Mesenchymal stem cell (in vitro differentiated cells and primary cell): Measurements from ENCODE around the gene RCAN2.

ENCODE experiments used
- DNase-seq: peaks from one replicate; pipeline ENCODE4 v3.0.0-alpha.2; 2013
- H2AFZ ChIP-seq: one replicate; pipeline ENCODE4 v1.6.1; 2013; ENCODE audit warnings: low read depth, mild to moderate bottlenecking, control low read depth, inconsistent platforms, low read length, moderate library complexity
- H2AK5ac ChIP-seq: 2 replicates; pipeline ENCODE4 v1.6.1; 2013; ENCODE audit warnings: low read length, moderate library complexity, mild to moderate bottlenecking, inconsistent platforms; ENCODE audit not compliant: severe bottlenecking
- H2BK120ac ChIP-seq: one replicate; pipeline ENCODE4 v1.6.1; 2013; ENCODE audit warnings: low read depth, mild to moderate bottlenecking, inconsistent platforms, low read length, moderate library complexity
- H2BK12ac ChIP-seq, 2 experiments: one replicate each; pipeline ENCODE4 v1.6.1; 2013; ENCODE audit warnings: inconsistent platforms in 2 of 2, low read length in 2 of 2, mild to moderate bottlenecking in 2 of 2, moderate library complexity in 2 of 2, control low read depth in 1 of 2
- H2BK15ac ChIP-seq: one replicate; pipeline ENCODE4 v1.6.1; 2013; ENCODE audit warnings: mild to moderate bottlenecking, low read depth, inconsistent platforms; ENCODE audit not compliant: poor library complexity, severe bottlenecking
- H2BK5ac ChIP-seq: 2 replicates; pipeline ENCODE4 v1.6.1; 2013; ENCODE audit warnings: low read depth, mild to moderate bottlenecking, low read length, control low read depth, inconsistent platforms; ENCODE audit not compliant: poor library complexity, severe bottlenecking
- H3K14ac ChIP-seq, 2 experiments: one replicate each; pipeline ENCODE4 v1.6.1; 2013; ENCODE audit warnings: inconsistent platforms in 2 of 2, low read length in 2 of 2, control low read depth in 1 of 2, mild to moderate bottlenecking in 1 of 2, moderate library complexity in 1 of 2
- H3K18ac ChIP-seq, 2 experiments: one replicate each; pipeline ENCODE4 v1.6.1; 2013; ENCODE audit warnings: inconsistent platforms in 2 of 2, low read length in 2 of 2, control low read depth in 1 of 2, low read depth in 1 of 2, mild to moderate bottlenecking in 1 of 2
- H3K23ac ChIP-seq, 2 experiments: one replicate each; pipeline ENCODE4 v1.6.1; 2013; ENCODE audit warnings: inconsistent platforms in 2 of 2, low read length in 2 of 2, mild to moderate bottlenecking in 2 of 2, moderate library complexity in 2 of 2, control low read depth in 1 of 2
- H3K27ac ChIP-seq: 2 replicates; pipeline ENCODE4 v1.5.1; 2013; ENCODE audit warnings: mild to moderate bottlenecking, moderate library complexity, low read length, control low read depth, inconsistent platforms; ENCODE audit not compliant: poor library complexity, severe bottlenecking
- H3K27me3 ChIP-seq, 2 experiments: 2 replicates each; pipeline versions ENCODE4 v1.6.1 to v1.7.0; 2013; ENCODE audit warnings: low read length in 2 of 2, mild to moderate bottlenecking in 2 of 2, moderate library complexity in 2 of 2, control low read depth in 1 of 2, inconsistent platforms in 1 of 2; ENCODE audit not compliant: control insufficient read depth in 1 of 2, insufficient read depth in 1 of 2
- H3K36me3 ChIP-seq, 2 experiments: 2 replicates each; pipeline versions ENCODE4 v1.6.1 to v1.7.0; 2013; ENCODE audit warnings: low read length in 2 of 2, control low read depth in 1 of 2, inconsistent platforms in 1 of 2, low read depth in 1 of 2, mild to moderate bottlenecking in 1 of 2; ENCODE audit not compliant: insufficient read depth in 2 of 2, control insufficient read depth in 1 of 2
- H3K4ac ChIP-seq, 2 experiments: one replicate each; pipeline ENCODE4 v1.6.1; 2013; ENCODE audit warnings: inconsistent platforms in 2 of 2, low read length in 2 of 2, mild to moderate bottlenecking in 2 of 2, moderate library complexity in 2 of 2, control low read depth in 1 of 2, low read depth in 1 of 2
- H3K4me1 ChIP-seq: 2 replicates; pipeline ENCODE4 v1.6.1; 2013; ENCODE audit warnings: low read depth, low read length, control low read depth; ENCODE audit not compliant: control insufficient read depth, insufficient read depth
- H3K4me2 ChIP-seq: 2 replicates; pipeline ENCODE4 v1.6.1; 2013; ENCODE audit warnings: low read length, mild to moderate bottlenecking, inconsistent platforms; ENCODE audit not compliant: poor library complexity, severe bottlenecking
- H3K4me3 ChIP-seq, 2 experiments: 2 replicates each; pipeline versions ENCODE4 v1.5.1 to v1.7.0; 2013; ENCODE audit warnings: low read length in 2 of 2, mild to moderate bottlenecking in 2 of 2, control low read depth in 1 of 2, low read depth in 1 of 2; ENCODE audit not compliant: insufficient read depth in 1 of 2
- H3K79me1 ChIP-seq: replicated peaks from 2 replicates; pipeline ENCODE4 v1.6.1; 2013; ENCODE audit warnings: mild to moderate bottlenecking, control low read depth, low read length, inconsistent platforms; ENCODE audit not compliant: poor library complexity, severe bottlenecking
- H3K9ac ChIP-seq: 2 replicates; pipeline ENCODE4 v1.7.0; 2013; ENCODE audit warnings: mild to moderate bottlenecking, low read length, moderate library complexity
- H3K9me3 ChIP-seq: 2 replicates; pipeline ENCODE4 v1.7.0; 2013; ENCODE audit warnings: mild to moderate bottlenecking, low read length; ENCODE audit not compliant: control insufficient read depth
- H4K8ac ChIP-seq: one replicate; pipeline ENCODE4 v1.6.1; 2013; ENCODE audit warnings: inconsistent platforms, mild to moderate bottlenecking, low read length, moderate library complexity
- H4K91ac ChIP-seq: one replicate; pipeline ENCODE4 v1.6.1; 2013; ENCODE audit warnings: mild to moderate bottlenecking, low read length, inconsistent platforms
- WGBS: methylation state at CpG from one replicate; pipeline ENCODE4 v1.1.7; 2013; ENCODE audit warnings: mixed read lengths; 5-methylcytosine and 5-hydroxymethylcytosine counted together

The RCAN2 gene

GRCh38 chr6:46440641-46441040, 50.6 kb downstream of the RCAN2 start:
- Histone ChIP-seq H3K4me1 (no peaks in the 10 kb centered on the region), H3K27me3 (no peaks in the 10 kb centered on the region), H3K36me3 (peaks cover 0 to 5% of the 10 kb centered on the region in 2 experiments), H4K91ac (no peak overlapping the region), H3K9ac (no peak overlapping the region), H3K79me1 (peaks cover 2% of the 10 kb centered on the region), H2AK5ac (no peak overlapping the region), H2BK120ac (no peak overlapping the region), H4K8ac (no peak overlapping the region), H2BK15ac (no peak overlapping the region), H3K9me3 (peaks cover 8% of the 10 kb centered on the region), H3K4me3 (no peak overlapping the region), H3K27ac (no peak overlapping the region), H2AFZ (no peak overlapping the region), H2BK5ac (no peak overlapping the region), H3K18ac (no peak overlapping the region), H3K4ac (no peak overlapping the region), H3K14ac (no peak overlapping the region), H3K4me2 (no peak overlapping the region), H3K23ac (no peak overlapping the region), H2BK12ac (no peak overlapping the region)
- DNase-seq, result no peak
- WGBS, result no CpG with 5 or more reads among the region's 1 CpG

GRCh38 chr6:46440141-46440540, 51.1 kb downstream of the RCAN2 start:
- H2AFZ ChIP-seq, result no peak overlapping the region
- peaks cover 0 to 4% of the 10 kb centered on the region in 2 experiments for H3K36me3 ChIP-seq
- no peak overlapping the region for H3K4ac ChIP-seq
- no peaks in the 10 kb centered on the region for H3K4me1 ChIP-seq
- H2BK5ac ChIP-seq, result no peak overlapping the region
- H3K27ac ChIP-seq, result no peak overlapping the region
- no peak overlapping the region for H2BK120ac ChIP-seq
- no peak overlapping the region for H3K4me3 ChIP-seq
- H3K27me3 ChIP-seq, result no peaks in the 10 kb centered on the region
- H3K9ac ChIP-seq, result no peak overlapping the region
- H2BK15ac ChIP-seq, result no peak overlapping the region
- H3K9me3 ChIP-seq, result peaks cover 3% of the 10 kb centered on the region
- no peak overlapping the region for H3K14ac ChIP-seq
- no peak overlapping the region for H2AK5ac ChIP-seq
- WGBS, result no CpG with 5 or more reads among the region's 2 CpGs
- no peak overlapping the region for H3K23ac ChIP-seq
- H4K8ac ChIP-seq, result no peak overlapping the region
- H2BK12ac ChIP-seq, result no peak overlapping the region
- no peak overlapping the region for H3K18ac ChIP-seq
- no peak for DNase-seq
- peaks cover 3% of the 10 kb centered on the region for H3K79me1 ChIP-seq
- no peak overlapping the region for H4K91ac ChIP-seq
- H3K4me2 ChIP-seq, result no peak overlapping the region

GRCh38 chr6:46438245-46438644, 53.0 kb downstream of the RCAN2 start:
- Histone ChIP-seq H3K4ac (no peak overlapping the region), H3K9ac (no peak overlapping the region)

GRCh38 chr6:46437671-46438221, 53.5 kb downstream of the RCAN2 start:
- Histone ChIP-seq H2BK120ac (no peak overlapping the region), H3K27me3 (no peaks in the 10 kb centered on the region), H2AFZ (no peak overlapping the region), H3K36me3 (no peaks in the 10 kb centered on the region), H2AK5ac (no peak overlapping the region), H2BK5ac (no peak overlapping the region), H3K4me1 (no peaks in the 10 kb centered on the region), H3K9ac (no peak overlapping the region), H3K27ac (no peak overlapping the region), H2BK12ac (no peak overlapping the region), H3K18ac (no peak overlapping the region), H4K91ac (no peak overlapping the region), H3K4me2 (no peak overlapping the region), H3K9me3 (no peaks in the 10 kb centered on the region), H3K23ac (no peak overlapping the region), H3K4ac (no peak overlapping the region), H3K79me1 (peaks cover 1% of the 10 kb centered on the region), H3K14ac (no peak overlapping the region), H4K8ac (no peak overlapping the region), H3K4me3 (no peak overlapping the region), H2BK15ac (no peak overlapping the region)
- peak; percentile 31 for DNase-seq

More at GRCh38 chr6:46438245-46438644, 53.0 kb downstream of the RCAN2 start:
- Histone ChIP-seq H2AFZ (no peak overlapping the region), H3K9me3 (no peaks in the 10 kb centered on the region), H2BK5ac (no peak overlapping the region), H2BK12ac (no peak overlapping the region), H3K36me3 (no peaks in the 10 kb centered on the region), H3K27ac (no peak overlapping the region), H3K27me3 (no peaks in the 10 kb centered on the region), H2AK5ac (no peak overlapping the region), H4K8ac (no peak overlapping the region), H3K18ac (no peak overlapping the region), H3K4me2 (no peak overlapping the region), H3K4me3 (no peak overlapping the region), H3K23ac (no peak overlapping the region), H3K14ac (no peak overlapping the region), H3K4me1 (no peaks in the 10 kb centered on the region), H3K79me1 (peaks cover 1% of the 10 kb centered on the region), H4K91ac (no peak overlapping the region), H2BK120ac (no peak overlapping the region), H2BK15ac (no peak overlapping the region)
- 92% methylated on average over 4 of the region's 4 CpGs for WGBS
- no peak for DNase-seq
